SU-DHL-6 (cell line): ENCODE measurements around the gene NOD1.

Experiments used
- EZH2phosphoT487 ChIP-seq: fragments of 200-600 bp; sonication (generic), shearing (Covaris generic); conservative IDR thresholded peaks from 2 replicates; pipeline ENCODE4 v1.6.1; 2018; ENCODE audit warnings: mild to moderate bottlenecking, antibody characterized with exemption, low read length, moderate library complexity, mixed read lengths
- TF ChIP-seq, protein P1 (sequence below): fragments of 200-600 bp; sonication (generic); IDR thresholded peaks from one replicate; pipeline ENCODE4 v1.5.1; 2017; ENCODE audit warnings: antibody characterized with exemption, mild to moderate bottlenecking, low read length, moderate library complexity; ENCODE audit not compliant: insufficient read depth, poor library complexity, severe bottlenecking

DNA sequence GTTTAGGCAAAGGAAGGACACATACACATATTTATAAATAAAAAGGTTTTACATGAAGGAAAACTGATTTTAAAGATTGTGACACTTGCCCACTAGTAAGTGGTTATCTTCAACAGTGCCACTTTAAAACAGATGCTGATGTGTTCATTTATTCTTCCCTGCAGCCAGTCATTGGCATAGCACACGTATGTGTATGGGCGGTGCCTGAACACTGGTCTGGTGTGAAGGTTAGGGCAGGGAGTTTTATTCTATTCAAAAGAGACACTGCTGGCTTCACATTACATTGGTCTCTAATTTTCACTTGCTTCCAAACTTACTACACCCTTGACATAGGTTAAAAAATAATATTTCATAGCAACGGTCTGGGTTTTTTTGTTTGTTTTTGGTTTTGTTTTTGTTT lies 57.9 kb downstream of the NOD1 start:
- TF ChIP-seq, protein P1, sequence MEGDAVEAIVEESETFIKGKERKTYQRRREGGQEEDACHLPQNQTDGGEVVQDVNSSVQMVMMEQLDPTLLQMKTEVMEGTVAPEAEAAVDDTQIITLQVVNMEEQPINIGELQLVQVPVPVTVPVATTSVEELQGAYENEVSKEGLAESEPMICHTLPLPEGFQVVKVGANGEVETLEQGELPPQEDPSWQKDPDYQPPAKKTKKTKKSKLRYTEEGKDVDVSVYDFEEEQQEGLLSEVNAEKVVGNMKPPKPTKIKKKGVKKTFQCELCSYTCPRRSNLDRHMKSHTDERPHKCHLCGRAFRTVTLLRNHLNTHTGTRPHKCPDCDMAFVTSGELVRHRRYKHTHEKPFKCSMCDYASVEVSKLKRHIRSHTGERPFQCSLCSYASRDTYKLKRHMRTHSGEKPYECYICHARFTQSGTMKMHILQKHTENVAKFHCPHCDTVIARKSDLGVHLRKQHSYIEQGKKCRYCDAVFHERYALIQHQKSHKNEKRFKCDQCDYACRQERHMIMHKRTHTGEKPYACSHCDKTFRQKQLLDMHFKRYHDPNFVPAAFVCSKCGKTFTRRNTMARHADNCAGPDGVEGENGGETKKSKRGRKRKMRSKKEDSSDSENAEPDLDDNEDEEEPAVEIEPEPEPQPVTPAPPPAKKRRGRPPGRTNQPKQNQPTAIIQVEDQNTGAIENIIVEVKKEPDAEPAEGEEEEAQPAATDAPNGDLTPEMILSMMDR: no peak
- no peak for TF ChIP-seq EZH2phosphoT487
